Activated B cell treated with CpG ODN at 0.5 μM for 24 hours (primary cell): Measurements from ENCODE around the gene MTHFD1L. TPM values are rescaled to one million over a fixed set of nuclear protein-coding genes. Genes with fewer than 3 reads are reported as not detected.

Experiments
- ATAC-seq: fragments of 200-7000 bp; cut with Tn5 transposase; one replicate; pipeline ENCODE4 v1.10.0; 2021; ENCODE audit warnings: low read depth, mild to moderate bottlenecking, moderate library complexity
- CTCF ChIA-PET: fragments of 350-600 bp; sonication (Branson Sonifier 250); formaldehyde crosslinking; loops from one replicate; lab custom pipeline; 2021; ENCODE audit warnings: antibody characterized with exemption; lab: Charles Lee
- POLR2A ChIA-PET: fragments of 350-600 bp; sonication (Branson Sonifier 250); formaldehyde crosslinking; loops from one replicate; lab custom pipeline; 2021; ENCODE audit warnings: antibody characterized with exemption; lab: Charles Lee
- DNase-seq: peaks from one replicate; pipeline ENCODE4 v3.0.0; 2022
- H3K27ac Mint-ChIP-seq: one replicate; pipeline ENCODE4 v1.8.0; 2020; ENCODE audit warnings: mixed read lengths
- H3K27me3 Mint-ChIP-seq: one replicate; pipeline ENCODE4 v1.8.0; 2021; ENCODE audit warnings: mixed read lengths
- H3K36me3 Mint-ChIP-seq: one replicate; pipeline ENCODE4 v1.8.0; 2021; ENCODE audit warnings: low read depth, mixed read lengths
- H3K4me1 Mint-ChIP-seq: one replicate; pipeline ENCODE4 v1.8.0; 2021; ENCODE audit warnings: mixed read lengths
- H3K4me3 Mint-ChIP-seq: one replicate; pipeline ENCODE4 v1.8.0; 2020; ENCODE audit warnings: mild to moderate bottlenecking, mixed read lengths
- H3K9me3 Mint-ChIP-seq: one replicate; pipeline ENCODE4 v1.8.0; 2020; ENCODE audit warnings: mixed read lengths
- CTCF ChIP-seq: fragments of 200-600 bp; IDR thresholded peaks from one replicate; pipeline ENCODE4 v1.8.0; 2022; ENCODE audit warnings: antibody characterized with exemption, mild to moderate bottlenecking
- intact Hi-C: fragments of 100-400 bp; cut with micrococcal nuclease; formaldehyde crosslinking; loops from one replicate; pipeline ENCODE4 v1.15.1; 2024
- total RNA-seq: library from RNA; stranded (reverse); gene quantifications from 2 replicates; pipeline ENCODE4 v1.2.3, GENCODE V29; 2022

MTHFD1L gene
- total RNA-seq, 1 donor from 2014 or later: 60.4 TPM

DNA sequence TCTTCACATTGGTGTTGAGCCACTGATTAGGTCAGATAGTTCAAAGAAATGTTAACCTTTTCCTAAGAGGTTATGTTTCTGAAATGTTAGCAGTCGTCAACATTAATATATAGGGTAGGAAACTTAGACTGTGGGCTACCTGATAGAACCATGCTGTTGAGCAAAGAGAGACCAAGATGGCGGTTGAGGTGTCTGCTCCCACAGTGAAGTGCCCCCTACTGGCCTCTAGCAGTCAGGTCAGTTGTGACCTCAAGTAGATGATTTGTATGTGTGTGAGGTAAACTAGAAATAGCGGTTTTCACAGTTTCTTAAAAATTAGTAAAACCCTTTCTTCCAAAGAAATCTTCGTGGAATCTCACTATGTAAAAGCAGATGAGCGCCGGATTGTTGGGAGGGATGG, 40.3 kb downstream of the MTHFD1L start:
- CTCF ChIA-PET: interaction anchor here (3.5 kb wide), 1 partner anchor 13 kb away, joined by 16 read pairs; no protein-coding TSS in a partner anchor
- peaks cover 37% of the 10 kb centered on the region for H3K36me3 Mint-ChIP-seq

DNA sequence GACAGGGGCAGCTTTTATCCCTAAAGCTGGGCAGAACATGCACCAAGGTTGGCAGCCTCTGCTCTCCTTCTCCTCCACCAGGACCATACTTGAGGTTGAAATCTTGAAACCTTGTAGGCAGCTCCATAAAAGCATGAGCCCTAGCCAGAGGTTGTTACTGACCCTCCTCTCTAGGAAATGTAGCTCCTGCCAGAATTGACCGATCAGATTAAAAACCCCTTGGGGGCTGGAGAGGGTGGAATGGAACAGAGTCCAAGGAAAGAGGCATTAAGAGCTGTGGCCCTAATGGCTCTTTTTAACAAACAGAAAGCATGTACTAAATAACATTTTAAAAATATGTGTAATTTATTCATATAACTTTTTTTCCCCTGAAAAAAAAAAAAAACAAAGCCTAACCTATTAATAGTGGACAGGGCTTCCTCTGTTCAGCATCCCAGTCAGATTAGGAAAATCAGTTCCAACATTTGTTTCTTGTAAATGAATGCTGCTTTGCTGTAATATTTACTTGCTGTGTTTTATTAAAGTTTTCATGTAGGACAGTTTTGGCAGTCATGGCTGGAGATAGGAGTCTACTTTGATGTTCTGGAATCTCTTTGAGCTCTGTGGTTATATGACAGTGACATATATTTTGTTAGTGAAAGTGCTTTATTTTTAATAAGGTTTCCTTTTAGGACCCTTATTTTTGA, 41.3 kb downstream of the MTHFD1L start:
- intact Hi-C loops: no loop called here
- no peak for TF ChIP-seq CTCF
- Mint-ChIP-seq H3K9me3 (peaks cover 3% of the 10 kb centered on the region), H3K36me3 (peaks cover 44% of the 10 kb centered on the region), H3K27me3 (no peaks in the 10 kb centered on the region), H3K27ac (no peak overlapping the region), H3K4me1 (no peaks in the 10 kb centered on the region), H3K4me3 (no peak overlapping the region)
- DNase-seq (no peak), ATAC-seq (no peak)
- CTCF ChIA-PET: no interaction called here
- POLR2A ChIA-PET: no interaction called here

More for the DNA sequence above, 40.3 kb downstream of the MTHFD1L start:
- H3K4me1 Mint-ChIP-seq: no peaks in the 10 kb centered on the region
- no peak overlapping the region for H3K4me3 Mint-ChIP-seq
- ATAC-seq (no peak), DNase-seq (no peak)
- POLR2A ChIA-PET: no interaction called here
- H3K27ac Mint-ChIP-seq: no peak overlapping the region
- intact Hi-C loops: no loop called here
- no peaks in the 10 kb centered on the region for H3K9me3 Mint-ChIP-seq
- no peak for TF ChIP-seq CTCF
- H3K27me3 Mint-ChIP-seq: no peaks in the 10 kb centered on the region

DNA sequence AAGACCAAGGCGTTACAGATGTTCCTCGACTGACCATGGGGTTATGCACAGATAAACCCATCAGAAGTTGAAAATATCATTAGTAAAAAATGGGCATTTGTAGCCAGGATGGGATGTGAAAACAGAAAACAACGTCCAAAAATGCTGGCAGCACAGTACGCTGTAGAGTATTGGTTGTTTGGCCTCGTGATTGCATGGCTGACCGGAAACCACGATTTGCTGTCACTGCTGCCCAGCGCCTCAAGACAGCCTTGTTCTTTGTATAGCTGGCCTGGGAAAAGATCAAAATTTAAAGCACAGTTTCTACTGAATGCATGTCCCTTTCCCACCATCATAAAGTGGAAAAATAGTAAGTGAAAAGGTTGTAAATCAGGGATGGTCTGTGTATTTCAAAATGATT, 41.9 kb downstream of the MTHFD1L start:
- intact Hi-C loops: no loop called here
- Mint-ChIP-seq H3K36me3 (peaks cover 50% of the 10 kb centered on the region), H3K27me3 (no peaks in the 10 kb centered on the region), H3K27ac (no peak overlapping the region), H3K4me3 (no peak overlapping the region), H3K9me3 (peaks cover 3% of the 10 kb centered on the region), H3K4me1 (no peaks in the 10 kb centered on the region)
- no peak for TF ChIP-seq CTCF
- ChIA-PET POLR2A (no interaction called here), CTCF (no interaction called here)
- ATAC-seq (no peak), DNase-seq (no peak)

- Mint-ChIP-seq H3K36me3 (peaks cover 52% of the 10 kb centered on the region), H3K4me1 (no peaks in the 10 kb centered on the region), H3K27me3 (no peaks in the 10 kb centered on the region), H3K9me3 (peaks cover 3% of the 10 kb centered on the region), H3K27ac (no peak overlapping the region), H3K4me3 (no peak overlapping the region)
- POLR2A ChIA-PET: no interaction called here
- intact Hi-C loops: no loop called here
- no peak for TF ChIP-seq CTCF
- no peak for ATAC-seq
- DNase-seq: no peak
- CTCF ChIA-PET: interaction anchor here (0.6 kb wide), 1 partner anchor 180 kb away, joined by 3 read pairs; no protein-coding TSS in a partner anchor
Observed at GRCh38 chr6:150908901-150909300, 43.4 kb downstream of the MTHFD1L start.

DNA sequence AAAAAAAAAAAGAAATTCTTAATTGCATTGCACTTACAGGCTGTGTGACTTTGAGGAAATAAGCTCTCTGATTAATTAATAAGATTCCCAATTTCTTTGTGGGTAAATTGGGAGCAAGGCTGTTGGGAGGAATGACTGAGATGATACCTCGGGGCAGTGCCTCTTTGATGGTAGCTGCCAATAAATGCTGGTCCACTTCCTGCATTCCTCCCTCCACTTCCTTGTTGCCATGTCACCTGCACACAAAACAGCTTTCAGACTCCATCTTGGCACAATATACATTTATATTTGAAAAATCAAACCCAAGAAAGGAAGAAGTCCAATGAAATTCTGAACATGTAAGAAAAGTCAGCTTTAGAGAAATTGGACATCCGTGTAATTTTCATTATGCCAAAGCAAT, 45.1 kb downstream of the MTHFD1L start:
- CTCF ChIA-PET: no interaction called here
- ATAC-seq: no peak
- H3K27ac Mint-ChIP-seq: no peak overlapping the region

More for the DNA sequence above, 45.1 kb downstream of the MTHFD1L start:
- Mint-ChIP-seq H3K4me3 (no peak overlapping the region), H3K4me1 (no peaks in the 10 kb centered on the region), H3K36me3 (peaks cover 51% of the 10 kb centered on the region), H3K27me3 (no peaks in the 10 kb centered on the region), H3K9me3 (peaks cover 3% of the 10 kb centered on the region)
- POLR2A ChIA-PET: no interaction called here
- TF ChIP-seq CTCF: no peak
- intact Hi-C loops: no loop called here
- DNase-seq: no peak
